Left renal pelvis (tissue), 4 donors: ENCODE results near the gene GLI1. TPM values are rescaled to one million over a fixed set of nuclear protein-coding genes. Genes with fewer than 3 reads are reported as not detected.
"Not testable (repeated sequence)": the region's sequence is repeated elsewhere in the genome, so short reads cannot be mapped to it uniquely, and the experiment has no call there.

ENCODE experiments used
- DNase-seq, 4 donors: peaks; one replicate each; pipeline ENCODE4 v3.0.0-alpha.2; 2013; ENCODE audit warnings: low read depth in 4 of 4, low spot score in 3 of 4
- polyA plus RNA-seq, 4 donors: library from polyadenylated mRNA; unstranded; fragments of 120-200 nt; gene quantifications; one replicate each; pipeline ENCODE4 v1.2.1, GENCODE V29; 2013; ENCODE audit not compliant: insufficient read length in 4 of 4

Gene GLI1
- polyA plus RNA-seq = 10 to 100 TPM; 16.2 to 62.3 (median 22.1) TPM

DNA sequence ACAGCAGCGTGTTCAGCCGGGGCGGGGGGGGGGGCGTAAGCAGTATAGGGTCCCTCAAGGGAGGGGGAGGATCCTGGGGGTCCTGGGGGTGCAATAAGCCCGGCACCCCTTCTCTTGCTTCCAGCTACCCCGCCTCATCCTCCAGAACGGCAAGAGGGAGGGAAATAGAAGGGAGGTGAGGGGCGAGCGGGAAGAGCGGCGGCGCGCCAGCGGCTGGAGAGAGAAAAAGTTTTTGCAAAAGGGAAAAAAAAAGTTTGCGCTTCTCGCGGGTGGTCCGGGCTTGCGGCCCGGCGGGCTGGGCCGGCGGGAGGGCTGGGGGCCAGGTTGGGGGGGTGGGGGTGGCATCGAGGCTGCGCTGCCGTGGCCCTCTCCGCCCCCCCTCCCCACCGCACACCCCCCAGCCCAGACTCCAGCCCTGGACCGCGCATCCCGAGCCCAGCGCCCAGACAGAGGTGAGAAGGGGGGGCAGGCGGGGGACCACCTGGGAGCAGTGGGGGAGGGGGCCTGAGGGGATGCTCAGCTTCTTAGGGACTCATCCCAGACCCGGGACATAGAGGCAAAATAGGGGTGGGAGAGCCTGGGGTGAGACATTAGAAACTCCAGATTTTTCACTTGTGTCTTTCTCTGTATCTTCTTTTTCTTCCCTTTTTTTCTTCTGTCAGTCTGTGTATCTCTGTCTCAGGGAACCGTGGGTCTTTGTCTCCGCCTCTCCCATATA, at the start of gene GLI1:
TSS of gene GLI1 (plus strand) at position 36 of the 718 bp plus-strand sequence. CDS start 3,907 bp downstream, outside the sequence.
- no peak for DNase-seq

DNA sequence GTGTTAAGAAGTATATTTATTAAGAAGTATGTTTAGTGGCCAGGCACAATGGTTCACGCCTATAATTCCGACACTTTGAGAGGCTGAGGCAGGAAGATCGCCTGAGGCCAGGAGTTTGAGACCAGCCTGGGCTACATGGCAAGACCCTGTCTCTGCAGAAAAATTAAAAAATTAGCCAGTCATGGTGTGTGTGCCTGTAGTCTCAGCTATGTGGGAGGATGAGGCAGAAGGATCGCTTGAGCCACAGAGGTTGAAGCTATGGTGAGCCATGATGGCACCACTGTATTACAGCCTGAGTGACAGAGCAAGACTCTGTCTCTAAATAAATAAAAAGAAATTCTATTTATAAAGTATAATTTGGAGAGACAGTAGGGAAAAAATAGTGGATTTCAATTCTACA, 49.1 kb upstream of the GLI1 start:
- DNase-seq = no peak

DNA sequence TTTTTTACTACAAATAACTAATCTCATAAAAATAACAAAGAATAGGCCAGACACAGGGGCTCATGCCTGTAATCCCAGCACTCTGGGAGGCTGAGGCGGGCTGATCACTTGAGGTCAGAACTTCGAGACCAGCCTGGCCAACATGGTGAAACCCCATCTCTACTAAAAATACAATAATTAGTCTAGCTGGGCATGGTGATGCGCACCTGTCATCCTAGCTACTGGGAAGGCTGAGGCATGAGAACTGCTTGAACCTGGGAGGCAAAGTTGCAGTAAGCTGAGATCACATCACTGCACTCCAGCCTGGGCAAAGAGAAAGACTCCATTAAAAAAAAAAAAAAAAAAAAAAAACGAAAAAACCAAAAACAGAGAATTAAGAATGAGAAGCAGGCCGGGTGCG, 45.4 kb upstream of the GLI1 start:
- not testable (repeated sequence) for DNase-seq

DNA sequence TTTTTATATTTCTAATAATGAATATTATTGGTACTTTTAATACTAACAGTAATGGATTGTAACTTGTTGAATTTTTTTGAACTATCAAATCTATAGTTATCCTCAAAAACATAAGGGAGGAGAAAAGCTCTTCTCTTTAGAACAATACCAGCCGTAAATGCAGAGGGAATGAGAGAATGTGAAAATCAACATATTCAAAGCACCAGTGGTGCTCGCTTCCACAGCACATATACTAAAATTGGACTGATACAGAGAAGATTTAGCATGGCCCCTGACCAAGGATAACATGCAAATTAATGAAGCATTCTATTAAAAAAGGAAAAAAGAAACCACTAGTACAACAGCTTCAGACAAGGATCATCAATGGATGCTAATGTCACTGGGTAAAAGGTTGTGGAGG, 44.5 kb upstream of the GLI1 start:
- DNase-seq = no peak

DNA sequence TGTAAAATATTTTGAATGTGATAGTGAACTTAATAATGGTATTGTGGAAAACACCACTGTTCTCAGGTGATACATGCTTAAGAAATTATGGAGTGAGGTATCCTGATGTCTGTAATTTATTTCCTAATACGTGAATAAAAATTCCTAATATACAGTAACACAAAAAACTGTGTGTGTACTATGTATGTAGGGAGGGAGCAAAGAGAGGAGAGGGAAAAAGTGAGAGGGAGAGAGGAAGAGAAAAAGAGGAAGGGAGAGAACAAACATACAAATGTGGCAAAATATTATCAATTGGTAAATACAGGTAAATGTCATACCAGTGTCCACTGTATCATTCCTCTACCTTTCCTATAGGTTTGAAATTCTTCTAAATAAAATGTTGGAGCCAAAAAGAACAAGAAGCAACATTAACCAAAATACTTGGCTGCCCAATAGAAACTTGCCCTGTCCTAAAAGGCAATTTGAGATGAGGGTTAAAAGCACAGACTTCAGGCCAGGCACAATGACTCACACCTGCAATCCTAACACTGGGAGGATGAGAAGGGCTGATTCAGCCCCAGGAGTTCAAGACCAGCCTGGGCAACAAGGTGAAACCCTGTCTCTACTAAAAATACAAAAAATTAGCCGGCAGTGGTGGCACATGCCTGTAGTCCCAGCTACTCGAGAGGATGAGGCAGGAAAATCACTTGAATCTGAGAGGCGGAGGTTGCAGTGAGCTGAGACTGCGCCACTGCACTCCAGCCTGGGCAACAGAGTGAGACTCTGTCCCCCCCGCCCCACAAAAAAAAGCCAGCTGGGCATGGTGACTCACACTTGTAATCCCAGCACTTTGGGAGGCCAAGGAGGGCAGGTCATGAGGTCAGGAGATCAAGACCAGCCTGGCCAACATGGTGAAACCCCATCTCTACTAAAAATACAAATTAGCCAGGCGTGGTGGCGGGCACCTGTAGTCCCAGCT, 43.3 kb upstream of the GLI1 start:
- DNase-seq = no peak

DNA sequence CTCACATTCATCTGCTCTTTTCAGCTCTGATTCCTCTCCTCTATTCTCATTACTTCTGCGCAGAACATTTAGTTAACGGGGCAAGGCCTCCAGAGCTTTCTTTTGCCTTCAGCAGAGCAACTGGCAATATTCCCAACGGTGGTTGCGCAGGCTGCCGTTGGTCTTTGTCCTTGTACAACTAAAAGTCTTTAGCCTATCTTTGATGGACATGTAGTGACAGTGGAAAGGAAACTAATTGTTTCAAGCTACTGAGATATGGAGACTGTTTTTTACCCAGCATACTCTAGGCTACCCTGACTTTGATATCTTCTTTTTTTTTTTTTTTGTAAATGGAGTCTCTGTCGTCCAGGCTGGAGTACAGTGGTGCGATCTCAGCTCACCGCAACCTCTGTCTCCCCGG, 41.3 kb upstream of the GLI1 start:
- DNase-seq = no peak

DNA sequence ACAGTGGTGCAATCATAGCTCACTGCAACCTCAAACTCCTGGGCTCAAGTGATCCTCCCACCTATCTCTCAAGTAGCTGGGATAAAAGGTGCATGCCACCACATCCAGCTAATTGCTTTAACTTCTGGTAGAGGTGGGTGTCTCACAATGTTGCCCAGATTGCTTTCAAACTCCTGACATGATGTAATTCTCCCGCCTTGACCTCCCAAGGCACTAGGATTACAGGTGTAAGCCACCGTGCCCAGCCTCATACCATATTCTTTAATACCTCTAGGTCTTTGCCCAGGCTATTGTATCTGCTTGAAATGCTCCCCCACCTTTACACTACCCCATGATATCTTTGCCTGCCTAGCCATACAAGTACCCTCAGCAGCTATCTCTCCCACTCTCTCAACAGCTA, 40.1 kb upstream of the GLI1 start:
- no peak for DNase-seq

DNA sequence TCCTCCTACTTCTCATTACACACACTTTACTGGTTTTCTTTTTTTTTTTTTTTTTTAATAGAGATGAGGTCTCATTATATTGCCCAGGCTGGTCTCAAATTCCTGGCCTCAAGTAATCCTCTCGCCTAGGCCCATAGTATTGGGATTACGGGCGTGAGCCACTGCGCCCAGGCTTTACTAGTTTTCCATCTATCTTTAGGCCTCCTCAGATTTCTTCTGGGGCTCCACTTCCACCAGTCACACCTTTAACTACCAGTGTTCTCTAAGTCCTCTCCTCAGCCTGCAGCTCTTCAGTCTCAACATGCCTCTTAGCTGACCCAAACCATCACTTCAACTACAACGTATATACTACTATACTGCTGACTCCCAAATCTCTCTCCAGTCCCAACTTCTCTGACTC, 39.1 kb upstream of the GLI1 start:
- DNase-seq = no peak

DNA sequence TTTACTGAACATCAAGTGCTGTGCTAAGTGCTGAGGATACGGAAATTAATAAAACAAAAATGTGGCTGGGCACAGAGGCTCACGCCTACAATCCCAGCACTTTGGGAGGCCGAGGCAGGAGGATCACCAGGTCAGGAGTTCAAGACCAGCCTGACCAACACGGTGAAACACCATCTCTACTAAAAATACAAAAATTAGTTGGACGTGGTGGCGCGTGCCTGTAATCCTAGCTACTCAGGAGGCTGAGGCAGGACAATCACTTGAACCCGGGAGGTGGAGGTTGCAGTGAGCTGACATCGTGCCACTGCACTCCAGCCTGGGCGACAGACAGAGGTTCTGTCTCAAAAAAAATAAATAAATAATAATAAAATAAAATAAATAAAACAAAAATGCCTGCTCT, 32.6 kb upstream of the GLI1 start:
- not testable (repeated sequence) for DNase-seq

DNA sequence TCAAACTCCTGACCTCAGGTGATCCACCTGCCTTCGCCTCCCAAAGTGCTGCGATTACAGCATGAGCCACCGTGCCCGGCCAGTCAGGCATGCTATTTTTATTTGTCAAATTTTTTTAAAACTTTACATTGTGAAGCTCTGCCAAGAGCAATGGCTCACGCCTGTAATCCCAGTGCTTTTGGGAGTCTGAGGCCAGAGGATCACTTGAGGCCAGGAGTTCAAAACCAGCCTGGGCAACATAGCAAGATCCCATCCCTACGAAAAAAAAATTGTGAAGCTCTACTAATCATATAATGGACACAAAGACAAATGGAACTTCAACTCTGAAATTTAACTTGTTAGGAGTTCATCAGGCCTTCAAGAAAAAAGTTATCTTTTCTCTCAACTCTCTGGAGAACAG, 30.6 kb upstream of the GLI1 start:
- no peak for DNase-seq

DNA sequence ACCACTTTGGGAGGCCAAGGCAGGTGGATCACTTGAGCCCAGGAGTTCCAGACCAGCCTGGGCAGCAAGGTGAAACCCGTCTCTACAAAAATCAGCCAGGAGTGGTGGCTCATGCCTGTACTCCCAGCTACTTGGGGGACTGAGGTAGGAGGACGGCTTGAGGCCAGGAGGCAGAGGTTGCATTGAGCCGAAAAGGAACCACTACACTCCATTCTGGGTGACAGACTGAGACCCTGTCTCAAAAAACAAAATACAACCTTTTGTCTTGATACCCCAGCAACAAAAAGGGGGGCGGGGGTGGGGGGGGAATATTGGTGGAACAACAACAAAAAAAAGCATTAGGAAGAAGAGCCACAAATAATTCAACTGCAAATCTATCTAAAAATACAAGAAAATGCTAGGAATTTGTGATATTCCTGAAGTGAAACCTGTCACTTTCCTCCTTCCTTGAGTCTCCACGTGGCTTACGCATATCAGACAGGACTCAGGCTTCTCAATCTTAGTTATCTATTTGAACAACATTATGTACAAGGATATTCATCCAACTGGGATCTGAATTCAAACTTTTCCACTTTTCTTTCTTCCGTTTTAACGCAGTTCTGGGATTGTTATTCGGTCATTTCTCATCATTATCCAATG, 30.0 kb upstream of the GLI1 start:
- no peak for DNase-seq

DNA sequence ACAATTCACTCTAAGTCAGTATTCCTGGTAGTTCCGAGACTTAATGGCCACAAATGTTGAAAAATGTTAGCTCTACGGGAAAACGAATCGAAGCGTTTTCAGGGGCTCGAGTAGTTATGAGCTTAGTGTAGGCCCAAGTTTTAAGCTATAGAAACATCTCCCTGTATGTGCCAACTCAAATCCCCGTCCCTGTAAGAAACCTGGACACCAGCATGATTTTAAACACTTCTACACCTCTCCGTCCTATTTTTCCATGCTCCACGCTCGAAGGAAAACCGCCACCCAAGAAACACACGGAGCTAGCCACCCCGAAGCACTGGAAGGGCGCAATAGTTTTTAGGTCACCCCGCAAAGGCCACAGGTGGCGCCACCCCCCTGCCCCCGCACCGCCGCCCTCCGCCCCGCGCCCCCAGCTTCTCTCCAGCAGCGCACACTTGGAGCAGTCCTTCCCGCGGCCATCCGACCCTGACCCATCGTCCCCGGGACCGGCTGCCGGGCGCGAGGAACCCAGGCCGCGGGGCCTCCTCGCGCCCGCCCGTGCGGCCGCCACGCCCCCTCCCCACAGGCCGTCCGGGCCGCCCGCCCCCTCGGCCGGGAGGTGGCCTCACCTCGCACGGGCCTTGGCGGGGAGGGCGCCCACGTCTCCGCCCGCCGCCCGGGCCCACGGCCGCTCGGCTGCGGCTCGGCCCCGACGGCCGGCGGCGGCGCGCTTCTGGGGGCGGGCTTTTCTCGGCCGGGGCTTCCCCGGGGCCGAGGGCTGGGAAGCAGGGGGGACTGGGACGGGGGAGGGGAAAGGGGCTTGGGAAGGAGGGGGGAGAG, 29.3 kb upstream of the GLI1 start:
- DNase-seq = peak in 1 of 4 donors; percentile 20

DNA sequence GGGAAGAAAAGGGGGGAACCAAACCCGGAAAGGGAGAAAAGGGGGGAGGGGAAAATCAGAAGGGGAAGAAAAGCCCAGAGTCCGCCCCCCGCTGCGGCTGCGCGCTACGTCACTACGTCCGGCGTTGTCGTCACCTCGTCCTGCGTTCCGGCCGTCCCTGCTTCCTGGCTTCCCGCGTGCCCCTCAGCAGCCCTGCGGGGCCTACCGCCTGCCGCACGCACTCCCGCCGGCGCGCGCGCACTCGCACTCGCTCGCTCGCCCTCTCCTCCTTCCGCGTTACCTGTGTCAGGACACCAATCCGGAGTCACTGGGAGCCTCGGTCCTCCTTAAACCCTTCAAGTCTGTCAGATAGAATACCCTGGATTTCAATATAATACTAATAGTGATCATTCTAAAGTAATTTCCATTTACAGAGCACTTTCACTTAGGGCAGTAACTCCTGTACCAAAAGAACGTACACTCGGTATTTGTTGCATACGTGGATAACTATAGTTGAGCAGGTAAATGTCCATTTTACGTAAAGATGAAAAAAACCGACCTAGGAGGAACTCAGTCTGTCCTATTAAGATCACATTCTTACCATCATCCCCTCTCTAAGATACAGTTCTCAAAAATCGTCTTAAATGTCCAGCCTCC, 28.5 kb upstream of the GLI1 start, which contains the start of gene R3HDM2:
TSS of gene R3HDM2 (minus strand) at position 113 of the 636 bp plus-strand sequence. CDS start 120,615 bp downstream, outside the sequence.
- peak; percentile 81 to 90 (median 86) for DNase-seq

DNA sequence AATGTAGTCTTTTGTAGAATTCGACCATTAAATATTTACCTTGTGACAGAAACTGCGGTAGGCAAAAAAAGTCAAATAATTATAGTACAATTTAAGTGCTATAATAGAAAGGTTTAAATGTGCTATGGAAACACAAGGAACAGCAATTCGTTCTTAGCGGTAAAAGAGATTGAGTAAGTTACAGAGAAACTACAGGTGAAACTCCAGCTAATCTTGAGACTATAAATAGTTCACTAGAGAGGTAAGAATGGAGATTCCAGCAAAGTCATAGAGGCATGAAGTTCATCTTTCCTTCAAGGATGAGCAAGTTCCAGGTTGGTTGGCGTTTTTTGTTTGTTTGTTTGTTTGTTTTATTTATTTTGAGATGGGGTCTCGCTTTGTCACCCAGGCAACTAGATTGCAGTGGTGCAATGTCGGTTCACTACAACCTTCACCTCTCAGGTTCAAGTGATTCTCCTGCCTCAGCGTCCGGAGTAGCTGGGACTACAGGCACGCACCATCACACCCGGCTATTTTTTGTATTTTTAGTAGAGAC, 27.9 kb upstream of the GLI1 start:
- no peak for DNase-seq

DNA sequence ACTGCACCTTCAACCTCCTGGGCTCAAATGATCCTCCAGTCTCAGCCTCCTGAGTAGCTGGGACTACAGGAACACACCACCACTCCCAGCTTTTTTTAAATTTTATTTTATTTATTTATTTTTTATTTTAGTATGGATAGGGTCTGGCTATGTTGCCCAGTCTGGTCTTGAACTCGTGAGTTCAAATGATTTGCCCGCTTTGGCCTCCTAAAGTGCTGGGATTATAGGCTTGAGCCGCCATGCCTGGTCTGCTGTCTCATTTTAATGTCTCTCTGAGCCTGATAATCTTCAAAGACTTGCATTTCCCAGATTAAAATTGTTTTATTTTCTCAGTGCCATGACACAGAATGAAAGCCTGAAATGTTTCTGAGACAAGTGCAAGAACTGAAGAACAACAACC, 26.2 kb upstream of the GLI1 start:
- no peak for DNase-seq

DNA sequence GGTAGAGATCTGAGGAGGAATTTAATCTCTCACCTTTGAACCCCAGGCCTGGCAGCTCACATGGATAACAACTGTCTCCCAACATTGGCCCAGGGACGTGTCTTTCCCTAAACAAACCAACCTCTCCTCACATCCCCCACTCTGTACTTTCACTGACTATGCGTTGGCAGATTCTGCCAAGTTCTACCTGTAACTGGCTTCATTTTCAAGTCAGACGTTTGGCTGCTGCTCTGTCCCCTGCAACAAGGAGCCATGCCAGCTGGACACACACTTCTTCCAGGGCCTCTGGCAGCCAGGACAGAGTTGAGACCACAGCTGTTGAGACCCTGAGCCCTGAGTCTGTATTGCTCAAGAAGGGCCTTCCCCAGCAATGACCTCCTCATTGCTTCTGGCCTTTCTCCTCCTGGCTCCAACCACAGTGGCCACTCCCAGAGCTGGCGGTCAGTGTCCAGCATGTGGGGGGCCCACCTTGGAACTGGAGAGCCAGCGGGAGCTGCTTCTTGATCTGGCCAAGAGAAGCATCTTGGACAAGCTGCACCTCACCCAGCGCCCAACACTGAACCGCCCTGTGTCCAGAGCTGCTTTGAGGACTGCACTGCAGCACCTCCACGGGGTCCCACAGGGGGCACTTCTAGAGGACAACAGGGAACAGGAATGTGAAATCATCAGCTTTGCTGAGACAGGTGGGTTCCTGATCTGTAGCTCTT, 24.9 kb upstream of the GLI1 start, which contains the start of gene INHBC:
TSS of gene INHBC (plus strand) at position 268 of the 707 bp plus-strand sequence. CDS start at position 371, 103 bp downstream.
- no peak for DNase-seq

DNA sequence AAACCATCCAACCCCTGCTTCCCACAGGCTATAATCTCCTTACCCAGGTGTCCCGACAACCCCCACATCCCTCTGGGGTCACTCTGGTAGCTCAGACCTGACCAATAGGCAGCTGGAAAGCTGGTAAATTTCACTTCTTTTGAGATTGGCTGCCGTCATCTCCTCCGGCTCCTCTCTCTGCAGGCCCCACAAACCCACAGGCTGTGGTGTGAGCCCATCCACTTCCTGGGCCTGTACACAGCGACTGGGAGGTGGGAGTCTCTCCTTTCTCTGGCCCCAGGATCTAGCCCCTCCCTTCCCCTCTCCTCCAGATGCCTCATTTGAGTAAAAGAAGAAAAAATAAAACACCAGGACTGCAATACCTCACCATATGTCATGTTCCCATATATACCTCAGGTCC, 24.3 kb upstream of the GLI1 start:
- no peak for DNase-seq

DNA sequence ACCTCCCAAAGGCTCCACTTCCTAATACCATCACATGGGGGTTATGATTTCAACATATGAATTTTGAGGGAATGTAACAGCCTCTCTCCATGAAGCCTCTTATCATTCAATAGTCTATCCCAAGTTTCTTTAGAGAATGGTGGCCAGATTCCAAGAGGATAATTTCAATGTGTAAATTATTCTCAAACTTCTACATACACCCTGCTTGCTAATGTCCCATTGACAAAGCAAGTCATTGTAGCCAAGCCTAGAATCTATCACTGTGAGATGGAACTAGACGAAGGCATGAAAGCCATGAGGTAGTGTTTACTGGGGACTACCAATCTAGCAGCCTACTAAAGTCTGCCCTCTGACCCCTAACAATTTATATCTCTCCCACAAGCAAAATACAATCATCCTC, 21.2 kb upstream of the GLI1 start:
- DNase-seq = no peak
